IgD-negative memory B cell (primary cell): ENCODE results near the gene SH2D7. TPM values are rescaled to one million over a fixed set of nuclear protein-coding genes. Genes with fewer than 3 reads are reported as not detected.

ENCODE experiments used
- H3K27ac Mint-ChIP-seq, 3 donors: one replicate each; pipeline ENCODE4 v1.8.0; 2020 to 2022; ENCODE audit warnings: mild to moderate bottlenecking in 3 of 3, mixed read lengths in 3 of 3, moderate library complexity in 1 of 3
- H3K27me3 Mint-ChIP-seq: one replicate; pipeline ENCODE4 v1.8.0; 2021; ENCODE audit warnings: mixed read lengths
- H3K36me3 Mint-ChIP-seq: one replicate; pipeline ENCODE4 v1.8.0; 2020; ENCODE audit warnings: mild to moderate bottlenecking, mixed read lengths
- H3K4me1 Mint-ChIP-seq, 3 donors: one replicate each; pipeline ENCODE4 v1.8.0; 2020 to 2022; ENCODE audit warnings: mixed read lengths in 3 of 3, mild to moderate bottlenecking in 1 of 3
- H3K4me3 Mint-ChIP-seq, 4 donors: one replicate each; pipeline ENCODE4 v1.8.0; 2020 to 2022; ENCODE audit warnings: mild to moderate bottlenecking in 4 of 4, mixed read lengths in 4 of 4, moderate library complexity in 3 of 4
- H3K9me3 Mint-ChIP-seq, 3 donors: one replicate each; pipeline ENCODE4 v1.8.0; 2020 to 2021; ENCODE audit warnings: mixed read lengths in 3 of 3, mild to moderate bottlenecking in 1 of 3
- polyA plus RNA-seq: library from polyadenylated mRNA; unstranded; fragments of 300-500 nt; fragmentation: Illumina TruSeq; gene quantifications from one replicate; pipeline ENCODE4 v1.2.3, GENCODE V29; 2021

Gene SH2D7
- polyA plus RNA-seq, 1 donor from 2014 or later, result not detected

DNA sequence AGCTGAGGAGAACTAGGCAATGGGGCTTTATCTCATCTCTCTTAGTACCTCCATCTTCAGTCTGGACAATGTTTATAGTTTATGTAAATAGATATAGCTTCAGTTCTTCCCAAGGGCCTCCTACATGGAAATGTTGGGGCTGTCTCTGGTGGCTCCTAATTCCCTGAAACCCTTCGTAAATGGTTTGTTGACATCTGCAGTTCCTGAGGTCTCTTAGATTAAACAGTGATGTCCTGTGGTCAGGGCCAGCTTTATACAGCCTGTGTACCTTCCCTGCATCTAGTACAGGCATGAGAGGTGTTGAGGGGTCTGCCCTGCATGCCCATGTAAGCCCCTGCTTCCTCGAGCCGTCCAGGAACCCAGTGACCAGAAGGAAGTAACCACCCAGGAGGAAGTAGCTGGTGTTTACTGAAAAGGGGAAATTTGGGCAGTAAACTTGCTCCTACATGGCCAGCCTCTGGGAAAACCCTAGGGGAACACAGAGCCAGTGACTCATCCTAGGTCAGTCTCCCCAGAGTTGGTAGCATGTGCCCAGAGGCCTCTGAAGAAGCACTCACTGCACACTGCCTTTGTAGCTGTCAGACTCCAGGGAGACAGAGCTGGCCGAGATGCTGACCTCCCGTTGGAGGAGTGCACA is 10.1 kb upstream of the SH2D7 start:
- no peaks in the 10 kb centered on the region for H3K36me3 Mint-ChIP-seq
- no peaks in the 10 kb centered on the region for H3K27me3 Mint-ChIP-seq
- no peak overlapping the region for H3K4me3 Mint-ChIP-seq
- no peak overlapping the region for H3K27ac Mint-ChIP-seq
- peaks cover 5 to 7% (median 5%) of the 10 kb centered on the region in 3 donors for H3K4me1 Mint-ChIP-seq
- H3K9me3 Mint-ChIP-seq, result no peaks in the 10 kb centered on the region

DNA sequence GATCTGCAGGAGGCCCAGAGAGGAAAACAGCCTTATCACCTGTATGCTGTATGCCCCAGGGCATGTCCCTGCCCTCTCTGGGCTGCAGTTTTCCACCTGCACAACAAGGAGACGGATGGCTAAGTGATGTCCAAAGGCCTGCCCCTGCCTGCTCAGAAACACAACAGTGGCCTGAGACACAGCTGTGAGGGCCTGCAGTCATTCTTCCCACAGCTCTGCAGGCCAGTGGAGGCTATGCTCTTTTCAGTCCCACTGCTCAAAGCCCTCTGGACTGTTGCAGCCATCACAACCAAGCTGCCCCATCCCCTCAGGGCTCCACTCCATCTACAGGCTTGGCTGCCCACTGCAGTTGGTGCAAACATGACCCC is 9.6 kb upstream of the SH2D7 start:
- H3K4me1 Mint-ChIP-seq, result peaks cover 5 to 7% (median 5%) of the 10 kb centered on the region in 3 donors
- H3K9me3 Mint-ChIP-seq, result no peaks in the 10 kb centered on the region
- peak overlapping the region in 1 of 3 donors; percentile 67 for H3K27ac Mint-ChIP-seq
- no peaks in the 10 kb centered on the region for H3K27me3 Mint-ChIP-seq
- H3K36me3 Mint-ChIP-seq, result no peaks in the 10 kb centered on the region
- H3K4me3 Mint-ChIP-seq, result no peak overlapping the region

DNA sequence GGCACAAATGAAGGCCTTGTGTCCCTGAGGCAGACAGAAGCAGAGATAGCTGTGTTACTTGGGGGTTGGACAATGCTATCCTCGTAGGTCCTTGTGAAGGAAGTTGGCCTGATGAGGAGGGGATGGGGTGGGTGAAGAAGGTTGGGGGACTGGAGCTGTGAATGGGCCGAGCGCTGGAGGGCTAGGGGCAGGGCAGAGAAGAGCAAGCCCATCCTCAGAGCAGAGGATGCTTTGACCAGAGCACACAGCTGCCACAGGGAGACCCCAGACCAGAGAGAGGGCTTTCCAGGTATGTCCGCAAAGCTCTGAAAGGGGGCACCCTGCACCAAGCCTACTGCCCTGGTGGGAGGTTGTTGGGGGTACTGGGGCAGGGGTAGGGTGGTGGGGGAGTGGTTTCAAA is 9.2 kb upstream of the SH2D7 start:
- no peaks in the 10 kb centered on the region for H3K27me3 Mint-ChIP-seq
- no peaks in the 10 kb centered on the region for H3K36me3 Mint-ChIP-seq
- peak overlapping the region in 1 of 3 donors; percentile 67 for H3K27ac Mint-ChIP-seq
- H3K9me3 Mint-ChIP-seq, result no peaks in the 10 kb centered on the region
- no peak overlapping the region for H3K4me3 Mint-ChIP-seq
- peaks cover under 1 to 7% (median 6%) of the 10 kb centered on the region in 3 donors for H3K4me1 Mint-ChIP-seq

DNA sequence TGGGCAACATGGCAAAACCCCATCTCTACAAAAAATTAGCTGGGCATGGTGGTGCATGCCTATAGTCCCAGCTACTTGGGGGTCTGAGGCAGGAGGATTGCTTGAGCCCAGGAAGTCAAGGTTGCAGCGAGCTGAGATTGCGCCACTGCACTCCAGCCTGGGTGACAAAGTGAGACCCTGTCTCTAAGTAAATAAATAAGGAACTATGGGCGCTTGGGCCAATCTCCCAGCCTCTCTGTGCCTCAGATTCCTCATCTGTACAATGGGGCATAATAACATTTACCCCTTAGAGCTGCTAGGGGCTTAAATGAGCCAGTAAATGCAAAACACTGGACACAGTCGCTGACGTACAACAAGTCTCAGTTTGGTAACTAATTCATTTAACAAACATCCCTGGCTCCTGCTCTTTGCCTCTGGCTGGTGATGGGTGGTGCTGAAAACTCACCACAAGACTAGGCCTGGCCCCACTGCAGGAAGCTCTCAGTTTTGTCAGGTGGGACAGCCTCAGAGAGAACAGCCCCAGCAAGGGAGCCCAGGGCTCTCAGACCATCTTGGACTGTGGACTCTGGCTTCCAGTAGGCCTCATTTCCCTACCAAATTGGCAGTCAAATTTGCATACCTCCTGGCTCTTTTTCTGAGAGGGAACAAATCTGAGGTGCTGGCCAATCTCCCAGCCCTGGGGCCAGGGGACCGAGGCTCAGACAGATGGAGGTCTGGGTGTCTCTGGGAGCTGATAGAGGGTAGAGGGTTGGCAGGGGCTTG is 8.5 kb upstream of the SH2D7 start:
- H3K27ac Mint-ChIP-seq, result no peak overlapping the region
- no peaks in the 10 kb centered on the region for H3K27me3 Mint-ChIP-seq
- H3K4me1 Mint-ChIP-seq, result peaks cover 0 to 10% (median 7%) of the 10 kb centered on the region in 3 donors
- H3K9me3 Mint-ChIP-seq, result no peaks in the 10 kb centered on the region
- no peaks in the 10 kb centered on the region for H3K36me3 Mint-ChIP-seq
- H3K4me3 Mint-ChIP-seq, result no peak overlapping the region

DNA sequence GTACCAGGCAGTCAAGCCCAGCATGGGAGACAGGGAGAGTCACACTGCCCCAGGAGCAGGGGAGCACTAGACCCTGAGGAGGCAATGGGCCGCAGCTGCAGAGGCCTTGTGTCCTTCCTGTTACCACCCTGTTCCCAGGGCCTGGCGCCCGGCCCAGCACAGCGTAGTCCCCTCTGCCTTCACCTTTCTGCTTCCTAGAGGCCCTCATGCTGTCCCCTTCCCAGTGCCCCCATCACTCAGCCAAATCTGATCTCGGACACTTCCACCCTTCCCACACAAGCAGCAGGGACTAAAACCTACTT is 8.0 kb upstream of the SH2D7 start:
- Mint-ChIP-seq H3K9me3 (no peaks in the 10 kb centered on the region), H3K4me3 (no peak overlapping the region), H3K27ac (no peak overlapping the region), H3K27me3 (no peaks in the 10 kb centered on the region), H3K4me1 (peaks cover 0 to 10% (median 7%) of the 10 kb centered on the region in 3 donors), H3K36me3 (no peaks in the 10 kb centered on the region)

DNA sequence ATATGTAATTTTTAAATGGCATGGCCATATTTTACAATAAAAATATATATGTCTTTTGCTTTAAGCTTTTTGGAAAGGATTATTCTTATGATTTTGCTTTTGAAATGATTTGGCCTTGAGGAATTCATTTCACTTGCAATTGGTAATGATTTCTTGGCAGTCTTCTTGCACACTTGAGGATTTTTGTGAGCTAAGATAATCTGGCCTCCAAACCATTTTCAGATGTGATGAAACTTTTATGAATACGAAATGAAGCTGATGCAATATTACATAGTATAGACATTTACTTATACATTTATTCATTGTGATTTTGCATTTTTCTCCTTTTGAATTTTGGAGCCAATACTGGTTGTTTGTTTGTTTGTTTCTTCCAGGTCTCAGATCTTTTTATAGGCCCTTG is 6.4 kb upstream of the SH2D7 start:
- no peaks in the 10 kb centered on the region for H3K9me3 Mint-ChIP-seq
- peaks cover 0 to 10% (median 7%) of the 10 kb centered on the region in 3 donors for H3K4me1 Mint-ChIP-seq
- H3K36me3 Mint-ChIP-seq, result no peaks in the 10 kb centered on the region
- no peak overlapping the region for H3K4me3 Mint-ChIP-seq
- no peak overlapping the region for H3K27ac Mint-ChIP-seq
- H3K27me3 Mint-ChIP-seq, result peaks cover 2% of the 10 kb centered on the region

DNA sequence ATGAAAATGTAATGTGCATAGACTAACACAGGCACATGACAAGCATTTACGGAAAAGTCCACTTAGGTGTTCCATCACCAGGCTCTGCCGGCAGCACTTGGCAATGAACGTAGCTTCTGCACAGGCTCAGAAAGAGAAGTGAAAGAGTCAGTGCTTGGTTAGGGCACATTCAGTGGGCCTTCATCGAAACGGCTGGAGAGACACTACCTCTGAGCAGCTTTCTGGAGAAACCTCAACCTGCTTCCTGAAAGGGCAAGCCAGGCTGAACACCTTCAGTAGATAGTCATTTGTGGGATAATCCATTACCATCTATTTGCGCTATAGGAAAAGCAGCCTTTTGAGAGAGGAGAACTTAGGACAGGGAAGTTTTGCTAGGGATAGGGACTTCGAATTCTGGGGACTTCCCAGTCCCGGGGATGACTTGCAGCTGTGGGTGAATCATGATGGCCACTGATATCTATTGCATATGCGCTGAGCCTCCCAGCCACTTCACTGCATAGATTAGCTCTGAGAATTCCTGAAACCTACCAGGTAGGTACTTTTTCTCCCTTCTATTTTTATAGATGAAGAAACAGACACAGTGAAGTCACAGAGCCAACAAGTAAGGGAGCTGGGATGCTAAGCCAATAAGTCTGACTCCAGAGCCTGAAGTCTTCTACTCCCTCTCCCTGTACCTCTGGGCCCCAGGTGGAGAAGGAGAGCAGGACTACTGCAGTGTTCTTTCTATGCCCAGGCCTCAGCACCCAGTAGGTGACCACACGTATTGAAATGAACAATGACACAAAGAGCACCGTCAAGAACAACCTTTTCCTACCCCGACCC is 4.2 kb upstream of the SH2D7 start:
- Mint-ChIP-seq H3K4me3 (peak overlapping the region in 1 of 4 donors; percentile 39), H3K9me3 (no peaks in the 10 kb centered on the region), H3K36me3 (no peaks in the 10 kb centered on the region), H3K4me1 (peaks cover 0 to 10% (median 5%) of the 10 kb centered on the region in 3 donors), H3K27me3 (peaks cover 6% of the 10 kb centered on the region), H3K27ac (peak overlapping the region in 1 of 3 donors; percentile 71)

DNA sequence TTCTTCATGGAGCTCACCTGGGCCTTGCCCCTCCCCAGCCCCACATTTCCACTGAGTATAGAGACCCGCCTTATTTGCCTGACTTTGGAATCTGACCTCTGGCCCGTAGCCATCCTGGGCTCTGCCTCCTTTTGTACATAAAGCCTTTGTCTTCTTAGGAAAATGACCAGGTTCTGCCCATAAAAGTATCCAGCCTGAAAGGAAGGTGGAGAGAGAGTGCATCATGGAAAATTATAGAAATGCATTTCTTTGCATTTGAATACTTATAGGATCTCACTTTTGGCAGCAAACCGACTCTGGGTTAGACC is 3.6 kb upstream of the SH2D7 start:
- Mint-ChIP-seq H3K27me3 (peaks cover 6% of the 10 kb centered on the region), H3K27ac (no peak overlapping the region), H3K4me3 (no peak overlapping the region), H3K4me1 (peaks cover 0 to 10% (median 5%) of the 10 kb centered on the region in 3 donors), H3K36me3 (no peaks in the 10 kb centered on the region), H3K9me3 (no peaks in the 10 kb centered on the region)

DNA sequence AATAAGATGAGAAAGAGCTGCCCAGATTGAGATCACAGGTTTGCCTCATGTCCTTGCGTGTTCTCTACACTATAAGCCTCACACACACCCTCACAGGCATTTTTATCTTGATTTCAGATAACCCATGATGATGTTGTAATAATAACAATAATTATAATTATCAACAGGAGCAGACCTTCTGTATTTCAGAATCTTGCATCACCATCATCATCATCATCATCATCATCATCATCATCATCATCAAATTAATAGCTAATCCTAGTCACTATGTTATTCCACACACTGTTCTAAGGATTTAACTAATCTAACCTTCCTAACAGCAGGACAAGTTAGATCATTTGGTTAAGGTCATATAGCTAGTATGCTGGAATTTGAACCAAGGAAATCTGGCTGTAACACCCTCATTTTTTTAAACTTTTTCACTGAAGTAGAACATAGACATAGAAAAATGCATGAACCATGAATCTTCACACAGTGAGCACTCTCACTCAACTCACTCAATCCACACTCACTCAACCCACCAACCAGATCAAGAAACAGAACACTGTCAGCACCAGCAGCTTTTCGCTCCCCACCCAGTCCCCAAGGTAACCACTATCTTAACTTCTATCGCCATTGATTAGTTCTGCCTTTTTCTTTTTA is 1.8 kb upstream of the SH2D7 start:
- Mint-ChIP-seq H3K4me1 (peaks cover 0 to 10% (median 5%) of the 10 kb centered on the region in 3 donors), H3K9me3 (no peaks in the 10 kb centered on the region), H3K4me3 (no peak overlapping the region), H3K27me3 (peaks cover 7% of the 10 kb centered on the region), H3K36me3 (no peaks in the 10 kb centered on the region), H3K27ac (no peak overlapping the region)

DNA sequence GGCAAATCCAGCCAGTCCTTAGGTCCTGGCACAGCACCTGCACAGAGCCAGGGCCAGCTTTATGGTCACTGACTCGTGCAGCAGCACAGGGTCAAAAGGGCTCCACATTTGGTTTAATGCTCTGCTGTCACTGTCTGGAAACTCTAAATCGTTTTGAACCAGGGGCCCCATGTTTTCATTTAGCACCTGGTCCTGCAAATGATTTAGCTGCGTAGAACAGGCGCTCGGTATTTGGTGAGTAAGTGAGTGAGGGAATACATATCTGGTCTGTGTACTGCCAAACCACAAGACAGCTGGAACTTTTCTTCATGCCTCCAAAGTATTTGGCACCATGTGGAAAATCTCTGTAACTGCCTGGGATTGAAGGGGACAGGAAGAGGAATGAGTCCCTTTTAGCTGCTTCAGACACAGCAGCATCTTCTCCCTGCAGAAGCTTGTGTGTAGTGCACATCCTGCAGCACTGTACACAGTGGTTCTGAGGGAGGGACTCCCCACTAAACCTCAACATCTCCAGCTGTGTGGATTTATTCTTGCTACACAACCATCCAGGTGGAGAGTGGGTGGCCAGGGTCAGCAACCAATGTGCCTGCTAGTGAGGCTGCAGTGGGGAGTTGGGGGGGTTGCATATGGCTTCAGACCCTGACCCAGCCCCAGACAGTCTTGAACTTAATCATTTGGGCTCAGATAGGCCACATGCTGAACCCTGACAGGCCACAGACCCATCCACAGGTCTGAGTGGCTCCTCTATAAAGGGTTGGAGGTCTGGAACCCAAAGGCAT is 1.1 kb downstream of the SH2D7 start:
- Mint-ChIP-seq H3K9me3 (no peaks in the 10 kb centered on the region), H3K36me3 (no peaks in the 10 kb centered on the region), H3K27me3 (peaks cover 7% of the 10 kb centered on the region), H3K4me3 (no peak overlapping the region), H3K27ac (no peak overlapping the region), H3K4me1 (peaks cover 0 to 3% (median 0%) of the 10 kb centered on the region in 3 donors)

DNA sequence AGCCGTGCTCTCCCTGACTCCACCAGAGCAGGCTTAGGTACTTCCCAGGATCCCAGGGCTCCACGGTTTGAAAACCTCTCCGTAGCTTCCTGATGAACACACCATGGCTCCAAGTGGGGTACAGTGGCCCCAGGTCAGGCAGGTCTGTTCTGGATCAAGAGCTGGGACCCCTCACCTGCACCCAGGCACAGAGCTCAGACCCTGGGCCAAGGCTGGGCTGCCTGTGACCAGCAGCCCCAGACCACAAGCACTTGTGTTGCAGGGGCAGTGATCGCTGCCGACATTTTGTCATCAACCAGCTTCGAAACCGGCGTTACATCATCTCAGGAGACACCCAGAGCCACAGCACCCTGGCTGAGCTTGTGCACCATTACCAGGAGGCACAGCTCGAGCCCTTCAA is 5.3 kb downstream of the SH2D7 start:
- Mint-ChIP-seq H3K4me1 (no peaks in the 10 kb centered on the region), H3K4me3 (no peak overlapping the region), H3K27ac (no peak overlapping the region), H3K27me3 (peaks cover 1% of the 10 kb centered on the region), H3K9me3 (no peaks in the 10 kb centered on the region), H3K36me3 (no peaks in the 10 kb centered on the region)

DNA sequence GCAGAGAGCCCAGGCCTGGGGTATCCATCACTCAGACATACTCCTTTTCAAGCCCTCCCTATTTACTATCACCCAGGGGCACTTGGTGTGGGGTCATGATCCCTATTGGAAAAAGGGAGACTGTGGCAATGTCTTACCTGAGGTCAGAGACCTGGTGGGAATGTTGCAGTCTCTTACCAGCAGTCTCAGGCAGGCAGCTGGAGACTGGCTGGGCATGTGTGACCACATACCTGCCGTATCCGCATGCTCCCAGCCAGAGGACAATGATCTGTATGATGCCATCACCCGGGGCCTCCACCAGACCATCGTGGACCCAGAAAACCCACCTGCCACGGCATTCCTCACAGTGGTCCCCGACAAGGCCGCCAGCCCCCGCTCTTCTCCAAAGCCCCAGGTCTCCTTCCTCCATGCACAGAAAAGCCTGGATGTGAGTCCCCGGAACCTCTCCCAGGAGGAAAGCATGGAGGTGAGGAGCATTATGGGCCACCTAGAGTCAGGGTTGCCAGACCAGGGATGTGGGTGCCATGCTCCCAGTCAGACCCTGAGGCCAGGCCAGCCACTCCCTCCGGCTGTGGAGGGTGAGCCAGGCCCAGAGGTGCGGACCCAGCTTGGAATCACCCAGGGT is 5.9 kb downstream of the SH2D7 start:
- H3K9me3 Mint-ChIP-seq, result no peaks in the 10 kb centered on the region

DNA sequence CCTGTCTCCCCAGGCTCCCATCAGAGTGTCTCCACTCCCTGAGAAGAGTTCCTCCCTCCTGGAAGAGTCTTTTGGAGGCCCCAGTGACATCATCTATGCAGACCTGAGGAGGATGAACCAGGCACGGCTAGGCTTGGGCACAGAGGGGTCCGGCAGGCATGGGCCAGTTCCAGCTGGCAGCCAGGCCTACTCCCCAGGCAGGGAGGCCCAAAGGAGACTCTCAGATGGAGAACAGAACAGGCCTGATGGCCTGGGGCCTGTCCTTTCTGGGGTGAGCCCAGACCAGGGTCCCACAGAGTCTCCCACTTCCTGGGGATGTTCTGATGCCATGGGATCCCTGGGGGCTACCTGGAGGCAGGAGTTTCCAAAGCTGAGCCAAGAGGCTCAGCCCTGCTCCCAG is 8.5 kb downstream of the SH2D7 start:
- H3K4me3 Mint-ChIP-seq, result no peak overlapping the region
- no peaks in the 10 kb centered on the region for H3K36me3 Mint-ChIP-seq
- peaks cover 0 to 4% (median 2%) of the 10 kb centered on the region in 3 donors for H3K4me1 Mint-ChIP-seq
- H3K9me3 Mint-ChIP-seq, result no peaks in the 10 kb centered on the region
- no peaks in the 10 kb centered on the region for H3K27me3 Mint-ChIP-seq
- H3K27ac Mint-ChIP-seq, result no peak overlapping the region

More for the DNA sequence above, 5.9 kb downstream of the SH2D7 start:
- Mint-ChIP-seq H3K36me3 (no peaks in the 10 kb centered on the region), H3K4me1 (no peaks in the 10 kb centered on the region), H3K27me3 (peaks cover 1% of the 10 kb centered on the region), H3K27ac (no peak overlapping the region), H3K4me3 (no peak overlapping the region)

DNA sequence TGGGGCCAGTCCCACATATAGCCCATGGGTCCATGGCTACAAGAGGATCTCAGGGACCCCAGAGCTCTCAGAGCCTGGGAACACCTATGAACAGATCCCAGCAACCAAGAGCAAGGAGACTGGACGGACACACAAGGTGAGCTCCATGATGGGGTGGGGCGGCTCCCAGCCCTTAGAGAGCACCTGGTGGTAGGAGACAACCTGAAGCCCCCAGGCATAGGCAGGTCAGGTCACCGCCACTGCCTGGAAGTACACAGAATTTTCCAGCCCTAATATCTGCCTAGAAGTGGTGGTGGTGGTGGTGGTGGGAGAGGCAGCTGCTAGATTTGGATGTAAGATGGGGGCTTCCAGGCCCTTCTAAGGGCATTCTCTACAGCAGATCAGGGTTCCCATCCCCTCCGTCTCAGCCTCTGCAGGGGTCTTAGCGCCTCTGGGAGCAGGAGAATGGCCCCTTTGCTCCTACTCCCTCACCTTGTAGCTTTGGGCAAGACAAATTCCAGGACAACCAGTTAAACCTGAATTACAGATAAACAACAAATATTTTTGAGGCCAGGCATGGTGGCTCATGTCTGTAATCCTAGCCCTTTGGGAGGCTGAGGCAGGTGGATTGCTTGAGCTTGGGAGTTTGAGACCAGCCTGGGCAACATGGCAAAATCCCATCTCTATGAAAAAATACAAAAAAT is 9.2 kb downstream of the SH2D7 start:
- H3K36me3 Mint-ChIP-seq, result no peaks in the 10 kb centered on the region
- H3K4me3 Mint-ChIP-seq, result no peak overlapping the region
- H3K27me3 Mint-ChIP-seq, result no peaks in the 10 kb centered on the region
- no peak overlapping the region for H3K27ac Mint-ChIP-seq
- peaks cover 0 to 4% (median 2%) of the 10 kb centered on the region in 3 donors for H3K4me1 Mint-ChIP-seq
- no peaks in the 10 kb centered on the region for H3K9me3 Mint-ChIP-seq
